DND-41 (cell line): ENCODE results near the gene PLD5.

ENCODE experiments used
- ATAC-seq: fragments of 200-7000 bp; cut with Tn5 transposase; 3 replicates; pipeline ENCODE4 v1.9.1; 2021; ENCODE audit warnings: low read depth; ENCODE audit not compliant: insufficient read depth
- DNase-seq: peaks from one replicate; pipeline ENCODE4 v3.0.0-alpha.2; 2020
- H2AFZ ChIP-seq: 2 replicates; pipeline ENCODE4 v1.6.0; 2012; ENCODE audit warnings: low read depth, low read length
- H3K27ac ChIP-seq: 2 replicates; pipeline ENCODE4 v1.5.1; 2012; ENCODE audit warnings: low read length, inconsistent platforms
- H3K27me3 ChIP-seq: fragments of 200-600 bp; sonication (generic); 2 replicates; pipeline ENCODE4 v1.6.0; 2012; ENCODE audit warnings: low read length, mild to moderate bottlenecking, inconsistent platforms; ENCODE audit not compliant: insufficient read depth, poor library complexity
- H3K36me3 ChIP-seq: 2 replicates; pipeline ENCODE4 v1.5.1; 2012; ENCODE audit warnings: low read length, inconsistent platforms; ENCODE audit not compliant: insufficient read depth
- H3K4me1 ChIP-seq: 2 replicates; pipeline ENCODE4 v1.5.1; 2012; ENCODE audit warnings: mild to moderate bottlenecking, low read length; ENCODE audit not compliant: insufficient read depth
- H3K4me2 ChIP-seq: 2 replicates; pipeline ENCODE4 v1.6.0; 2012; ENCODE audit warnings: mild to moderate bottlenecking, moderate library complexity, low read length, inconsistent platforms; ENCODE audit not compliant: insufficient read depth
- H3K4me3 ChIP-seq, 2 experiments: fragments of 200-600 bp in 1 of 2; shearing (Covaris generic) in 1 of 2; 2 replicates each; pipeline ENCODE4 v1.5.1; 2012 to 2016; ENCODE audit warnings: inconsistent platforms in 2 of 2, low read length in 2 of 2, mild to moderate bottlenecking in 2 of 2, low read depth in 1 of 2, moderate library complexity in 1 of 2
- H3K79me2 ChIP-seq: 2 replicates; pipeline ENCODE4 v1.6.0; 2012; ENCODE audit warnings: low read length, inconsistent platforms; ENCODE audit not compliant: insufficient read depth
- H3K9ac ChIP-seq: 2 replicates; pipeline ENCODE4 v1.6.0; 2012; ENCODE audit warnings: low read depth, mild to moderate bottlenecking, inconsistent platforms, low read length, moderate library complexity
- H3K9me3 ChIP-seq: 2 replicates; pipeline ENCODE4 v1.5.1; 2012; ENCODE audit warnings: low read length, moderate library complexity, mild to moderate bottlenecking, inconsistent platforms; ENCODE audit not compliant: insufficient read depth, severe bottlenecking
- H4K20me1 ChIP-seq: 2 replicates; pipeline ENCODE4 v1.6.0; 2012; ENCODE audit warnings: low read length; ENCODE audit not compliant: insufficient read depth
- CTCF ChIP-seq: IDR thresholded peaks from 2 replicates; pipeline ENCODE4 v1.5.1; 2012; ENCODE audit warnings: borderline replicate concordance, low read length, moderate library complexity, mild to moderate bottlenecking; ENCODE audit not compliant: poor library complexity, severe bottlenecking; ENCODE audit errors: extremely low read depth
- EZH2 ChIP-seq: IDR thresholded peaks from 3 replicates; pipeline ENCODE4 v1.6.1; 2012; ENCODE audit warnings: borderline replicate concordance, low read depth, mild to moderate bottlenecking, moderate library complexity, low read length, inconsistent platforms; ENCODE audit not compliant: severe bottlenecking

The PLD5 gene

GRCh38 chr1:242430956-242431355 lies 93.5 kb downstream of the PLD5 start:
- no peak overlapping the region for H3K9ac ChIP-seq
- no peaks in the 10 kb centered on the region for H3K79me2 ChIP-seq
- no peaks in the 10 kb centered on the region for H4K20me1 ChIP-seq
- no peaks in the 10 kb centered on the region for H3K36me3 ChIP-seq
- H3K27me3 ChIP-seq: no peaks in the 10 kb centered on the region
- no peak overlapping the region for H3K4me2 ChIP-seq
- no peaks in the 10 kb centered on the region for H3K4me1 ChIP-seq
- H3K4me3 ChIP-seq: no peak overlapping the region
- no peak for ATAC-seq
- no peak overlapping the region for H3K27ac ChIP-seq
- no peak for TF ChIP-seq CTCF
- TF ChIP-seq EZH2: no peak
- H3K9me3 ChIP-seq: no peaks in the 10 kb centered on the region
- H2AFZ ChIP-seq: no peak overlapping the region
- no peak for DNase-seq

GRCh38 chr1:242428399-242429190 lies 95.9 kb downstream of the PLD5 start:
- no peaks in the 10 kb centered on the region for H3K79me2 ChIP-seq
- no peak overlapping the region for H3K4me2 ChIP-seq
- no peak overlapping the region for H2AFZ ChIP-seq
- no peaks in the 10 kb centered on the region for H4K20me1 ChIP-seq
- no peak overlapping the region for H3K4me3 ChIP-seq
- H3K27me3 ChIP-seq: no peaks in the 10 kb centered on the region
- H3K9me3 ChIP-seq: no peaks in the 10 kb centered on the region
- no peaks in the 10 kb centered on the region for H3K4me1 ChIP-seq
- no peak for ATAC-seq
- no peak for TF ChIP-seq EZH2
- no peak for TF ChIP-seq CTCF
- H3K27ac ChIP-seq: no peak overlapping the region
- DNase-seq: no peak
- H3K9ac ChIP-seq: no peak overlapping the region
- H3K36me3 ChIP-seq: no peaks in the 10 kb centered on the region

- Histone ChIP-seq H3K4me3 (no peak overlapping the region), H2AFZ (no peak overlapping the region), H3K4me2 (no peak overlapping the region), H3K27ac (no peak overlapping the region), H3K9me3 (no peaks in the 10 kb centered on the region), H3K27me3 (no peaks in the 10 kb centered on the region), H3K4me1 (no peaks in the 10 kb centered on the region), H3K9ac (no peak overlapping the region), H3K79me2 (no peaks in the 10 kb centered on the region), H4K20me1 (no peaks in the 10 kb centered on the region), H3K36me3 (no peaks in the 10 kb centered on the region)
- TF ChIP-seq CTCF (no peak), EZH2 (no peak)
- ATAC-seq: no peak
- no peak for DNase-seq
Measured at GRCh38 chr1:242427519-242427918, 97.0 kb downstream of the PLD5 start.
